Astrocyte (in vitro differentiated cells and primary cell): ENCODE results near the gene ZNF346. TPM values are rescaled to one million over a fixed set of nuclear protein-coding genes. Genes with fewer than 3 reads are reported as not detected.
"Not testable (repeated sequence)": the region's sequence is repeated elsewhere in the genome, so short reads cannot be mapped to it uniquely, and the experiment has no call there.

Experiments used
- DNase-seq: peaks from one replicate; pipeline ENCODE4 v3.0.0-alpha.2; 2010; ENCODE audit warnings: low read depth
- FAIRE-seq: peaks from 2 replicates; lab custom pipeline; 2011; peaks lifted over from hg19 to GRCh38; lab: Jason Lieb, UNC
- H2AFZ ChIP-seq: 2 replicates; pipeline ENCODE4 v1.6.0; 2012; ENCODE audit warnings: low read depth, low read length, inconsistent platforms
- H3K27ac ChIP-seq: 2 replicates; pipeline ENCODE4 v1.5.1; 2011; ENCODE audit warnings: low read depth, low read length, inconsistent platforms
- H3K27me3 ChIP-seq: 2 replicates; pipeline ENCODE4 v1.6.0; 2011; ENCODE audit warnings: low read length, inconsistent platforms; ENCODE audit not compliant: insufficient read depth
- H3K36me3 ChIP-seq: 2 replicates; pipeline ENCODE4 v1.5.1; 2011; ENCODE audit warnings: low read length, inconsistent platforms; ENCODE audit not compliant: insufficient read depth
- H3K4me1 ChIP-seq: 2 replicates; pipeline ENCODE4 v1.5.1; 2011; ENCODE audit warnings: low read length, inconsistent platforms; ENCODE audit not compliant: insufficient read depth
- H3K4me2 ChIP-seq: 2 replicates; pipeline ENCODE4 v1.6.0; 2012; ENCODE audit warnings: low read length, inconsistent platforms
- H3K4me3 ChIP-seq: 2 replicates; pipeline ENCODE4 v1.5.1; 2011; ENCODE audit warnings: low read depth, mild to moderate bottlenecking, low read length, inconsistent platforms; ENCODE audit not compliant: insufficient read depth
- H3K79me2 ChIP-seq: 2 replicates; pipeline ENCODE4 v1.6.0; 2012; ENCODE audit warnings: mild to moderate bottlenecking, low read length, inconsistent platforms; ENCODE audit not compliant: insufficient read depth
- H3K9ac ChIP-seq: 2 replicates; pipeline ENCODE4 v1.6.0; 2012; ENCODE audit warnings: mild to moderate bottlenecking, low read length, inconsistent platforms
- H3K9me3 ChIP-seq: 2 replicates; pipeline ENCODE4 v1.5.1; 2012; ENCODE audit warnings: low read depth, mild to moderate bottlenecking, low read length, inconsistent platforms; ENCODE audit not compliant: insufficient read depth
- H4K20me1 ChIP-seq: 2 replicates; pipeline ENCODE4 v1.6.0; 2012; ENCODE audit warnings: low read length, inconsistent platforms; ENCODE audit not compliant: insufficient read depth
- H3K27ac Mint-ChIP-seq: one replicate; pipeline ENCODE4 v1.8.0; 2021; ENCODE audit warnings: mild to moderate bottlenecking, mixed read lengths; ENCODE audit not compliant: unreplicated experiment
- H3K27me3 Mint-ChIP-seq: one replicate; pipeline ENCODE4 v1.8.0; 2021; ENCODE audit warnings: low read depth, mixed read lengths; ENCODE audit not compliant: unreplicated experiment
- H3K36me3 Mint-ChIP-seq: one replicate; pipeline ENCODE4 v1.8.0; 2021; ENCODE audit warnings: low read depth, mixed read lengths; ENCODE audit not compliant: unreplicated experiment
- H3K4me1 Mint-ChIP-seq: one replicate; pipeline ENCODE4 v1.8.0; 2021; ENCODE audit warnings: low read depth, mixed read lengths; ENCODE audit not compliant: unreplicated experiment
- H3K4me3 Mint-ChIP-seq: one replicate; pipeline ENCODE4 v1.8.0; 2021; ENCODE audit warnings: mild to moderate bottlenecking, moderate library complexity, mixed read lengths; ENCODE audit not compliant: unreplicated experiment
- H3K9me3 Mint-ChIP-seq: one replicate; pipeline ENCODE4 v1.8.0; 2021; ENCODE audit warnings: mild to moderate bottlenecking, mixed read lengths; ENCODE audit not compliant: unreplicated experiment
- EZH2 ChIP-seq: IDR thresholded peaks from 2 replicates; pipeline ENCODE4 v1.6.1; 2012; ENCODE audit warnings: mild to moderate bottlenecking, low read length, inconsistent platforms; ENCODE audit not compliant: insufficient read depth
- total RNA-seq: library from RNA; stranded (reverse); gene quantifications from 2 replicates; pipeline ENCODE4 v1.2.1, GENCODE V29; 2021
- TF ChIP-seq, protein P1 (sequence below): IDR thresholded peaks from 2 replicates; pipeline ENCODE4 v1.5.1; 2011; ENCODE audit warnings: low read depth, mild to moderate bottlenecking, inconsistent platforms, low read length, moderate library complexity; ENCODE audit not compliant: insufficient read depth

ZNF346 gene
- total RNA-seq, 1 donor from 2014 or later, result 13.8 TPM

DNA sequence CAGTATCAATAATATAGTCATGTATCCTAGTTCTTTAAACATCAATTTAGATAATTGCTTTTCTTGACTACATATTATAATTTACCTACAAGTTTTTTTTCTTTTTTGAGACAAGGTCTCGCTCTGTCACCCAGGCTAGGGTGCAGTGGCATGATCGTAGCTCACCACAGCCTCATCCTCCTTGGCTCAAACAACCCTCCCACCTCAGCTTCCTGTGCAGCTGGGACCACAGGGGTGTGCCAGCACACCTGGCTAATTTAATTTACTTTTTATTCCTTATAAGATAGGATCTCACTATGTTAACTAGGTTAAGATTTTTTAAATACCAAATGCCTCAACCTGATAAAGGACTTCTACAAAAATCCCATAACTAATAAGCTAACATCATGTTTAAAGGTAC is 37.0 kb upstream of the ZNF346 start:
- Histone ChIP-seq H3K36me3 (peaks cover 2% of the 10 kb centered on the region), H2AFZ (no peak overlapping the region), H3K27ac (no peak overlapping the region), H3K27me3 (no peaks in the 10 kb centered on the region), H3K4me1 (no peaks in the 10 kb centered on the region), H3K4me2 (no peak overlapping the region), H3K4me3 (no peak overlapping the region), H3K79me2 (peaks cover 75% of the 10 kb centered on the region), H3K9ac (no peak overlapping the region), H3K9me3 (no peaks in the 10 kb centered on the region), H4K20me1 (peaks cover 66% of the 10 kb centered on the region)
- Mint-ChIP-seq H3K36me3 (peaks cover 11% of the 10 kb centered on the region), H3K9me3 (no peaks in the 10 kb centered on the region), H3K4me1 (peaks cover 1% of the 10 kb centered on the region), H3K4me3 (no peak overlapping the region), H3K27me3 (no peaks in the 10 kb centered on the region), H3K27ac (no peak overlapping the region)
- FAIRE-seq (no peak), DNase-seq (no peak)
- TF ChIP-seq, protein P1, sequence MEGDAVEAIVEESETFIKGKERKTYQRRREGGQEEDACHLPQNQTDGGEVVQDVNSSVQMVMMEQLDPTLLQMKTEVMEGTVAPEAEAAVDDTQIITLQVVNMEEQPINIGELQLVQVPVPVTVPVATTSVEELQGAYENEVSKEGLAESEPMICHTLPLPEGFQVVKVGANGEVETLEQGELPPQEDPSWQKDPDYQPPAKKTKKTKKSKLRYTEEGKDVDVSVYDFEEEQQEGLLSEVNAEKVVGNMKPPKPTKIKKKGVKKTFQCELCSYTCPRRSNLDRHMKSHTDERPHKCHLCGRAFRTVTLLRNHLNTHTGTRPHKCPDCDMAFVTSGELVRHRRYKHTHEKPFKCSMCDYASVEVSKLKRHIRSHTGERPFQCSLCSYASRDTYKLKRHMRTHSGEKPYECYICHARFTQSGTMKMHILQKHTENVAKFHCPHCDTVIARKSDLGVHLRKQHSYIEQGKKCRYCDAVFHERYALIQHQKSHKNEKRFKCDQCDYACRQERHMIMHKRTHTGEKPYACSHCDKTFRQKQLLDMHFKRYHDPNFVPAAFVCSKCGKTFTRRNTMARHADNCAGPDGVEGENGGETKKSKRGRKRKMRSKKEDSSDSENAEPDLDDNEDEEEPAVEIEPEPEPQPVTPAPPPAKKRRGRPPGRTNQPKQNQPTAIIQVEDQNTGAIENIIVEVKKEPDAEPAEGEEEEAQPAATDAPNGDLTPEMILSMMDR, result no peak
- TF ChIP-seq EZH2, result no peak

DNA sequence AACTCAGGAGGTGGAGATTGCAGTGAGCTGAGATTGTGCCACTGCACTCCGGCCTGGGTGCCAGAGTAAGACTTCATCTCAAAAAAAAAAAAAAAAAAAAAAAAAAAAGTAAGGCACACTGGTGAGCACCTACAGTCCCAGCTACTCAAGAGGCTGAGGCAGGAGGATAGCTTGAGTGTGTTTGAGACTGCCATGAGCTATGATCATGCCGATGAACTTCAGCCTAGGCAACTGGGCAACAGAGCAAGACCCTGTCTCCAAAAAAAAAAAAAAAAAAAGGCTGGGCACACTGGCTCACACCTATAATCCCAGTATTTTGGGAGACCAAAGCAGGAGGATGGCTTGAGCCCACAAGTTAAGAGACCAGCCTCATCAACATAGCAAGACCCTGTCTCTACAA is 36.2 kb upstream of the ZNF346 start:
- FAIRE-seq (no peak), DNase-seq (no peak)
- no peaks in the 10 kb centered on the region for H3K27me3 ChIP-seq
- H3K4me3 ChIP-seq, result no peak overlapping the region
- Mint-ChIP-seq H3K27ac (no peak overlapping the region), H3K36me3 (peaks cover 11% of the 10 kb centered on the region), H3K4me1 (peaks cover 1% of the 10 kb centered on the region), H3K4me3 (no peak overlapping the region), H3K27me3 (no peaks in the 10 kb centered on the region), H3K9me3 (no peaks in the 10 kb centered on the region)
- H3K9ac ChIP-seq, result no peak overlapping the region
- no peak overlapping the region for H2AFZ ChIP-seq
- H4K20me1 ChIP-seq, result peaks cover 69% of the 10 kb centered on the region
- no peak overlapping the region for H3K4me2 ChIP-seq
- no peaks in the 10 kb centered on the region for H3K4me1 ChIP-seq
- H3K9me3 ChIP-seq, result no peaks in the 10 kb centered on the region
- TF ChIP-seq EZH2, result no peak
- TF ChIP-seq, protein P1, result no peak
- H3K79me2 ChIP-seq, result peaks cover 78% of the 10 kb centered on the region
- peaks cover 2% of the 10 kb centered on the region for H3K36me3 ChIP-seq
- no peak overlapping the region for H3K27ac ChIP-seq

DNA sequence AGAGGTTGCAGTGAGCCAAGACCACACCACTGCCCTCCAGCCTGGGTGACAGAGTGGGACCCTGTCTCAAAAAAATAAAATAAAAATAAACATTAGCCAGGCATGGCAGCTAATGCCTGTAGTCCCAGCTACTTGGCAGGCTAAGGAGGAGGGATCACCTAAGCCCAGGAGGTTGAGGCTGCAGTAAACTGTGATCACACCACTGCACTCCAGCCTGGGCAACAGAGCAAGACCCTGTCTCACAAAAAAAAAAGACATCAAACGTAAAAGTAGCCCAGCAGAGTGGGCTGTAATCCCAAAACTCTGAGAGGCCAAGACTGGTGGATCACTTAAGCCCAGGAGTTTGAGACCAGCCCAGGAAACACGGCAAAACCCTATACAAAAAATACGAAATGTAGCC is 34.9 kb upstream of the ZNF346 start:
- no peaks in the 10 kb centered on the region for H3K27me3 ChIP-seq
- no peak for TF ChIP-seq EZH2
- TF ChIP-seq, protein P1, result no peak
- no peaks in the 10 kb centered on the region for H3K27me3 Mint-ChIP-seq
- no peak overlapping the region for H3K27ac ChIP-seq
- peaks cover 81% of the 10 kb centered on the region for H3K79me2 ChIP-seq
- H4K20me1 ChIP-seq, result peaks cover 72% of the 10 kb centered on the region
- no peak for DNase-seq
- no peaks in the 10 kb centered on the region for H3K36me3 ChIP-seq
- H3K4me3 Mint-ChIP-seq, result no peak overlapping the region
- peaks cover 6% of the 10 kb centered on the region for H3K36me3 Mint-ChIP-seq
- H3K4me2 ChIP-seq, result no peak overlapping the region
- H3K4me1 Mint-ChIP-seq, result peaks cover 1% of the 10 kb centered on the region
- no peaks in the 10 kb centered on the region for H3K4me1 ChIP-seq
- no peaks in the 10 kb centered on the region for H3K9me3 Mint-ChIP-seq
- H3K27ac Mint-ChIP-seq, result no peak overlapping the region
- no peaks in the 10 kb centered on the region for H3K9me3 ChIP-seq
- no peak overlapping the region for H3K4me3 ChIP-seq
- FAIRE-seq, result no peak
- no peak overlapping the region for H3K9ac ChIP-seq
- no peak overlapping the region for H2AFZ ChIP-seq

DNA sequence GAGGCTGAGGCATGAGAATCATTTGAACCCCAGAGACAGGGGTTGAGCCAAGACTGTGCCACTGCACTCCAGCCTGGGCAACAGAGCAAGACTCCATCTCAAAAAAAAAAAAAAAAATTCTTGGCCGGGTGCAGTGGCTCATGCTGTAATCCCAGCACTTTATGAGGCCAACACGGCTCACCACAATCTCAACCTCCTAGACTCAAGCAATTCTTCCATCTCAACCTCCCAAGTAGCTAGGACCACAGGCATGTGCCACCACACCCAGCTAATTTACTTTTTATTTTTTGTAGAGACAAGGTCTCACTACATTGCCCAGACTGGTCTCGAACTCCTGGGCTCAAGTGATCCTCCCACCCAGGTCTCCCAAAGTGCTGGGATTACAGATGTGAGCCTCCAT is 29.4 kb upstream of the ZNF346 start:
- peak; percentile 34 for DNase-seq
- H3K4me1 ChIP-seq, result peaks cover 24% of the 10 kb centered on the region
- H3K9me3 ChIP-seq, H3K36me3 Mint-ChIP-seq, FAIRE-seq, H3K9ac ChIP-seq, H3K27me3 ChIP-seq, H3K4me2 ChIP-seq, H3K27ac Mint-ChIP-seq, H3K4me3 ChIP-seq, H3K4me3 Mint-ChIP-seq, H3K36me3 ChIP-seq, H3K9me3 Mint-ChIP-seq, H3K27me3 Mint-ChIP-seq, H3K27ac ChIP-seq, H2AFZ ChIP-seq: not testable (repeated sequence)
- peaks cover 97% of the 10 kb centered on the region for H3K79me2 ChIP-seq
- peaks cover 25% of the 10 kb centered on the region for H3K4me1 Mint-ChIP-seq
- peaks cover 94% of the 10 kb centered on the region for H4K20me1 ChIP-seq
